HG03469 (cell line): Measurements from ENCODE around the gene MED8.

Experiments
- ATAC-seq: cut with Tn5 transposase; IDR thresholded peaks from one replicate; pipeline ENCODE4 v1.9.1; 2021; ENCODE audit warnings: mild to moderate bottlenecking, moderate library complexity, moderate number of reproducible peaks; ENCODE audit not compliant: unreplicated experiment

Gene MED8

DNA sequence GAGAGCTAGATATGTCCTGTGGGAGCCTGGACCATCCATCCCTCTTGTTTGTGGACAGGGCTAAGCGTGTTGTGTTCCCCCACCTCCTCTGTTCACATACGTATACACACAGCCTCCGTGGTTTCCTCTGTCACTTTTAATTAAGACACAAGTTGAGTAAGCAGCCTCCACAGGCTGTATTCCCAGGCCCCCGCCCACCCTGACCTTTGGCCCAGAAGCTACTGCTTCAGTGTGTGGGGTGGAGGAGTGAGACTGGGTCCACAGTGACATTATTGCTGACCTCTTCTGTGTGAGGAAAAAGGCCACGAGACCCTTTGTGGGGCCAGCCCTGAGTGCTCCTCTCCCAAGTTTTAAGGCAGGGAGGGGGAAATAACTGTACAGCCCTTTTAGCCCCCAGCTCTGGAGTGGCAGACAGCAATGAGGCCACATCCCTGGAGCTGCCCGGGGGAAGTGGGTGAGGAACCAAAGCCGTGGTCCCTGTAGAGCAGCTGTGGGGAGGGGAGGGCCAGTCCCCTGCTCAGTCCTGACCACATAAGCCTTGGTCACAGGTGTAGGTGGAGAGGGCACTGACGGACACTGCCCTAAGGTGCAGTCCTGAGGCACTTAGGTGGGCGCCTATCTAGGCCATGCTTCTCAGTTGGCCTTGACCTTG lies 26.2 kb downstream of the MED8 start:
- no peak for ATAC-seq

- ATAC-seq: no peak
Observed at GRCh38 chr1:43360616-43361015, 29.0 kb downstream of the MED8 start.

DNA sequence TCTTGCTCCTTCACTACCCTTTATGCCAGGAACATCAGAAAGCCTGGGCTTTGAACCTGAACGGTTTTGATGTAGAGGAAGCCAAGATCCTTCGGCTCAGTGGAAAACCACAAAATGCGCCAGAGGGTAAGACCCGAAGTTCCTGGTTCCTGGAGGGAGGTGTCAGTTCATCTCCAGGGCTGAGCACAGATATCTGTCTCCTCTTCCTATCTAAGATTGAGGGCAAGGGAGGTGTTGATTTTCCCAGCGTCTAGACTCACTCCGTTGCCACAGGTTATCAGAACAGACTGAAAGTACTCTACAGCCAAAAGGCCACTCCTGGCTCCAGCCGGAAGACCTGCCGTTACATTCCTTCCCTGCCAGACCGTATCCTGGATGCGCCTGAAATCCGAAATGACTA lies 29.9 kb downstream of the MED8 start:
- ATAC-seq: no peak

GRCh38 chr1:43358746-43359693 lies 30.6 kb downstream of the MED8 start, which contains the start of gene CDC20:
Gene CDC20, plus strand, starts transcription at chr1:43358981. Its CDS starts 235 bp downstream, at chr1:43359216.
- peak; percentile 77 for ATAC-seq

GRCh38 chr1:43358121-43358745 lies 31.4 kb downstream of the MED8 start:
- no peak for ATAC-seq

DNA sequence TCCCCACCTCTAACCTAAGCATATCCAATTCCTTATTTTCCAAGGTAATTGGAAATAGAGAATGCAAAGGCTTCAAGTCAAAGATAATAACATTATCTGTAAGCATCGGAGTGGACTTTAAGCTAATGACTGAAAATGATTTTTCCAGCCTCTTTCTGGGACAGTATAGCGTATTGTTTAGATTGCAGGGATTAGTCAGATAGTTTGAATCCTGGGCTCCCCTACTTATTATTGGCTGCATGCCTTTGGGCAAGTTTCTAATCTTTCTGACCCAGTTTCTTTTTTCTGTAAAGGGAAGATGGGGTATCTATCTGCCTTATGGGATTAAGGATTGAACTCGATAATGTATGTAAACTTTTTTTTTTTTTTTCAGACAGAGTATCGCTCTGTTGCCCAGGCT lies 32.3 kb downstream of the MED8 start:
- ATAC-seq: no peak

DNA sequence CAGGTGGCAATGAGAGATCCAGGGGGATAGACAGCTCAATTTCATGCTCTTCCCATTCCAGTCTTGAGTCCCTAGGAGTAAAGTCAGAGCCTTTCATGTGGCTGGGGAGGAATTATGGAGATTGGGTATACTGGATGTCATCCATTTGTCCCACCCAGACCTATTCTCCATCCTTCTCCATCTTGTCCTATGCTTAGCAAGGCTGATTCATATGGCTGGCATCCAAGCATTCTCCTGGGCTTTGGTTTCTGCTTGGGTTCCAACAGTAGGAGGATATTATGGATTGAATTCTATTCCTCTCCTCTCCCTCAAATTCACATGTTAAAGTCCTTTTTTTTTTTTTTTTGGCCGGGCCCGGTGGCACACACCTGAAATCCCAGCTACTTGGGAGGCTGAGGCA lies 34.7 kb downstream of the MED8 start:
- no peak for ATAC-seq

DNA sequence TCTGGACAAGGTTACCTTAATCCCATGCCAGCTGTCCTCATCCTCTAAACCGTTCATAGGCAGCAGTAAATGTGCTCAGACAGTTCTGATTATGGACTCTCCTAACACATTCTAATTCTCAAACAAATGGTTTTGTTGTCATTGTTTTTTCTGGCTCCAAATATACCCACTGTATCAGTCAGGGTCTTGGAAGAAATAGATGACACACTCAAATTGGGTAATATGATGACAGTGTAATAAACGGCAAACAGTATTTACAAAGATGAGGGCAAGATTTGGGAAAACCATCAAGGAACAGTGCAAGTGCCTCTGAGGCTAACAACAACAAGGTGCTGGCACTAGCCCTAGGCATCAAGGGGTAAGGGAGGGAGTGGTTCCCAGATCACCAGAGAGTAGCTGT lies 35.1 kb downstream of the MED8 start:
- ATAC-seq: no peak

- no peak for ATAC-seq
Observed at GRCh38 chr1:43352881-43353280, 36.7 kb downstream of the MED8 start.

- no peak for ATAC-seq
Observed at GRCh38 chr1:43352351-43352705, 37.3 kb downstream of the MED8 start.

DNA sequence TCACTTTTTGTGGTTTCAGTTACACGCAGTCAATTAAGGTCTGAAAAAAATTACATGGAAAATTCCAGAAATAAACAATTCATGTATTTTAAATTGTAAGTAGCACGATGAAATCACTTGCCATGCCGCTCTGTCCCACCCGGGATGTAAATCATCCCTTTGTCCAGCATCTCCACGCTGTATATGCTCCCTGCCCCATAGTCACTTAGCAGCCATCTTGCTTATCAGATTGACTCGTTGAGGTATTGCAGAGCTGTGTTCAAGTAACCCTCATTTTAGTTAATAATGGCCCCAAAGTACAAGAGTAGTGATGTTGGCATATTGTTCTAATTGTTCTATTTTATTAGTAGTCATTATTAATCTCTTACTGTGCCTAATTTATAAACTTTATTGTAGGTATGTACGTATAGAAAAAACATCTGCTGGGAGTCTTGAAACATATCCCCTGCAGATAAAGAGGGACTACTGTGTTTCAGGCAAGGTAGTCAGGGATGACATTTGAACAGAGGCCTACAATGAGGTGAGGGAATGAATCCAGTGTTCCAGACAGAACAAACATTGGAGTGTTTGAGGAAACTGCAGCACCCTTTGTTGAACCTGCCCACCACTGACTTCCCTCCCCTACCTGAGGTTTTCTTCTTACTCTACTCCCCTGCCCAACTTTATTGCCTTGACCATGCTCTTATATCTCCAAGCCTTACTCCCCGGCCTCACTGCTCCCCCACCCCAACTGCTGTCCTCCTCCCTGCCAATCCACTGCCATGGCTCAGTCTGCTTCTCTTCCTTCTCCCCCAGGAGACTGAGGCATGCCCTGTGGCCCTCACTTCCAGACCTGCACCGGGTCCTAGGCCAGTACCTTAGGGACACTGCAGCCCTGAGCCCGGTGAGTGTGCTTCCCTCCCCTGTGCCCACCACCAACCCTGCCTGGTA lies 37.9 kb downstream of the MED8 start:
- no peak for ATAC-seq

- ATAC-seq: no peak
Observed at GRCh38 chr1:43350976-43351375, 38.6 kb downstream of the MED8 start.

DNA sequence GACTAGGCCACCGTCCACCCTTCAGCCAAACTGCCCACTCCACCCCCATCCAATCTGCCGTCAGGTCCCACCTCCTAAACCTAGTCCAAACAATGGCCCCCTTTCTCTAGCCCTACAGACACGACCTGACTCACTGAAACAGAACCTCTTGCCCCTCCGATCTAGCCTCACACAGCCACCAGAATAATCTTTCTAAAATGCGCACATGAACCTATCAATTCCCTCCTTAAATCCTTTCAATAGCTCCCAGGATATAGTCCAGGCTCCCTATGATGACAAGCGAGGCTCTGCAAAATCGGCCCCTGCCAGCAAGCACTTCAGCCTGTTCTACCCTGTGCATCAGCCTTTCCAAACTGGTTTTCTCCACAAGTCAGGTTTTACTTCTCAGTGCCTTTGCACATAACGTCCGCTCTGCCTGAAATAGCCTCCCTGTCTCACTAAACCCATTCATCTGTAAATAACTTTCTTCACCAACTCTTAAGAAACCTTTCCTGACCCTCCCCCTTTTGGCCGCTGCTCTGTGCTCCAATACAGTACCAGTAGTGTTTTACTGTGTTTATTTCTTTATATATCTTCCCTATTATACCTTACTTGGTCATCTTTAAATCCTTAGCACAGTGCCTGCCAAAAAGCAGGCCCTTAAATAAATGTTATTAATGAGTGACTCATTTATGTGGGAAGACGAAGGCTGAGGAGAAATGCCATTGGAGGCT lies 39.9 kb downstream of the MED8 start:
- ATAC-seq: no peak

DNA sequence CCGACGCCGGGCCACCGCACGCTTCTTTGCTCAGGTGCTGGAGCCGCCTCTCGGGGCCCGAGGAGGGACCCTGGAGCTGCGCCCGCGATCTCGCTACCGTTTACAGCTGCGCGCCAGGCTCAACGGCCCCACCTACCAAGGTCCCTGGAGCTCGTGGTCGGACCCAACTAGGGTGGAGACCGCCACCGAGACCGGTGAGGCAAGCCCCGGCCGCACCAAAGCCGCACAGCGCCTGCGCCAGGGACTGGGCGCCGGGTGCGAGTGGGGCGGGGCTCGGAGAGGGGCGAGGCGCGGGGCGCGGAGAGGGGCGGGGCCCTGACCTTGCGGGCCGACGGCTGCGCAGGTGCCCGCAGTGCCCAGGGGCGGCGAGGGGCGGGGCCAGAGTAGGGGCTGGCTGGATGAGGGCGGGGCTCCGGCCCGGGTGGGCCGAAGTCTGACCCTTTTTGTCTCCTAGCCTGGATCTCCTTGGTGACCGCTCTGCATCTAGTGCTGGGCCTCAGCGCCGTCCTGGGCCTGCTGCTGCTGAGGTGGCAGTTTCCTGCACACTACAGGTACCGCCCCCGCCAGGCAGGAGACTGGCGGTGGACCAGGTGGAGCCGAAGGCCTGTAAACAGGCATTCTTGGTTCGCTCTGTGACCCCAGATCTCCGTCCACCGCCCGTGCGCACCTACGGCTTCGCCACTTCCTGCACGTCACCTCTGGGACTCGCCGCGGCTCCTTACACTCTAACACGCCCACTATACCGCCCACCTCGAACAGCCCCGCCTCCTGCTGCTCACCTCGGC lies 40.6 kb downstream of the MED8 start:
- no peak for ATAC-seq

DNA sequence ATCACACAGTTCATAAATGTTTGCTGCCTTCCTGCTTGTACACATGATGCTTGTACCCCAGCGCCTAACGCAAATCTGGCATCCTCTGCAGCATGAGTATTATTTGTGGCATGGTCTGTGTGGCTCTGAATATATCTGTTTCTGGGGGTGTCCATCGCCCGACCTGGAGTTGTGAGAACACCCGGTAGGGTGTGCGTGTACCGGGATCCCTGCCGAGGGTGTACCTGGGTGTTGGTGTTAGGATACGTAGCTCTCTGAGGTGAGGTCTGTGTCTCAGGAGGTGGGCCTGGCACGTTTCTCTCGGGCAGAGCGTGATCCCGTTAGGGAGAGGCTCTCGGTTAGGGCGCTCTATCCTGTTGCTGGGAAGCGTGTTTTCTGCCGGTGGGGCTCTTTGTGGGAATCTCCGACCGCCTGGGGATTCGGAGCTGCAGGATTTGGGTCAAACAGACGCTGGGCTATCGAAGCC lies 41.2 kb downstream of the MED8 start:
- ATAC-seq: no peak

GRCh38 chr1:43346636-43347035 lies 43.0 kb downstream of the MED8 start:
- no peak for ATAC-seq

GRCh38 chr1:43345120-43345519 lies 44.5 kb downstream of the MED8 start:
- ATAC-seq: no peak

DNA sequence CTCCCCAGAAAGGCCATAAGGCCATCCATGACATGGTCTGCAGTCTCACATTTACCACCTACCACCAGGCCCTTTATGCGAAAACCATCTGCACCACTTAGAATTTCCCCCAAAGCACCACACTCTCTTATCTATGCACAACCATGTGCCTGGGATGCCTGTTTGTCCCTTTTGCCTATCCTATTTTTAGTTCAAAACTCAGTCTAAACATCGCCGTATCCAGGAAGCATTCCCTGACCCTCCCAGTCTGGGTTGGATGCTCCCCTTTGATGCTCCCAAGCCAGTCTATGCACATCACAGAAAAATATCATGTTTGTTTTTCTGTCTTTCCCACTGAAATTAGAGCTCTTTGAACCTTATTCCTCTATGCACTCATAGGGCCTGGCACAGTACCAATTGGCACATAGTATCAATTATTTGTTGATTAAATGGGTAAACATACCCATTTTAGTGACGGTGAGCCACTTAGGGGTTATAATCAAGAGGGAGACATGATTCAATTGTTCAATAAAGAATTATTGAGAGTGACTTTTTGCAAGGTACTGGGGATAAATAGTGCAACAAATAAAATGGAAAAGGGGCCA lies 45.2 kb downstream of the MED8 start:
- ATAC-seq: no peak

GRCh38 chr1:43340559-43340958 lies 49.0 kb downstream of the MED8 start:
- no peak for ATAC-seq
